Sigmoid colon (tissue), 7 donors: ENCODE results near the gene TMEM51. TPM values are rescaled to one million over a fixed set of nuclear protein-coding genes. Genes with fewer than 3 reads are reported as not detected.

Experiments used
- DNase-seq: peaks from one replicate; pipeline ENCODE4 v3.0.0-alpha.2; 2019
- H3K27ac ChIP-seq, 4 donors: fragments of 200-600 bp; sonication (generic); one replicate each; pipeline ENCODE4 v1.5.1; 2016 to 2019; ENCODE audit warnings: mild to moderate bottlenecking in 1 of 4
- H3K27me3 ChIP-seq, 3 donors: fragments of 200-600 bp; sonication (generic); one replicate each; pipeline ENCODE4 v1.5.1; 2019; ENCODE audit warnings: mild to moderate bottlenecking in 1 of 3
- H3K36me3 ChIP-seq, 4 donors: fragments of 200-600 bp; sonication (generic); one replicate each; pipeline ENCODE4 v1.5.1; 2016 to 2019
- H3K4me1 ChIP-seq, 4 donors: fragments of 200-600 bp; sonication (generic); one replicate each; pipeline ENCODE4 v1.5.1; 2017 to 2019
- H3K4me3 ChIP-seq, 4 donors: fragments of 200-600 bp; sonication (generic); one replicate each; pipeline ENCODE4 v1.5.1; 2017 to 2019; ENCODE audit warnings: mild to moderate bottlenecking in 2 of 4, moderate library complexity in 1 of 4
- H3K9me3 ChIP-seq, 4 donors: fragments of 200-600 bp in 3 of 4; sonication (generic) in 3 of 4; one replicate each; pipeline versions ENCODE4 v1.5.1 to v1.6.1; 2013 to 2019
- EP300 ChIP-seq, 4 donors: sonication (generic); formaldehyde crosslinking; IDR thresholded peaks; one replicate each; pipeline ENCODE4 v1.6.1; 2017; ENCODE audit warnings: antibody characterized with exemption in 4 of 4
- POLR2A ChIP-seq, 2 donors: fragments of 450-650 bp; IDR thresholded peaks; one replicate each; pipeline ENCODE4 v1.6.1; 2016; ENCODE audit warnings: antibody characterized with exemption in 2 of 2, mild to moderate bottlenecking in 2 of 2, moderate library complexity in 2 of 2
- POLR2AphosphoS5 ChIP-seq, 4 donors: sonication (generic); formaldehyde crosslinking; IDR thresholded peaks; one replicate each; pipeline ENCODE4 v1.6.1; 2017; ENCODE audit warnings: antibody characterized with exemption in 4 of 4
- WGBS, 2 donors: extraction: QIAGEN DNeasy Blood & Tissue Kit; methylation state at CpG; one replicate each; pipeline ENCODE4 v1.1.7; 2013; 5-methylcytosine and 5-hydroxymethylcytosine counted together
- intact Hi-C: fragments of 100-400 bp; cut with DNase I; formaldehyde crosslinking; loops from one replicate; pipeline ENCODE4 v1.15.1; 2023
- polyA plus RNA-seq, 3 donors: library from polyadenylated mRNA; stranded (reverse); fragments of 200-250 nt; gene quantifications; one replicate each; pipeline ENCODE4 v1.2.3, GENCODE V29; 2013
- total RNA-seq, 4 donors: library from RNA; depleted of rRNA; stranded (reverse); fragments of >200 nt; gene quantifications; one replicate each; pipeline ENCODE4 v1.1.0, GENCODE V29; 2016
- TF ChIP-seq, protein P1 (sequence below), 4 experiments: fragments of 450-650 bp in 3 of 4; fragments of 200-600 bp in 1 of 4; IDR thresholded peaks; one replicate each; pipeline ENCODE4 v1.5.1; 2016 to 2019; ENCODE audit warnings: antibody characterized with exemption in 4 of 4, mild to moderate bottlenecking in 3 of 4, moderate library complexity in 2 of 4
- donor health status: healthy with polysubstance abuse.
- donor health status: Bipolar disorder and iron deficiency.
- donor health status: healthy.

Gene TMEM51
- total and polyA plus RNA-seq, 7 donors, result 8.8 to 20.7 (median 15.3) TPM

DNA sequence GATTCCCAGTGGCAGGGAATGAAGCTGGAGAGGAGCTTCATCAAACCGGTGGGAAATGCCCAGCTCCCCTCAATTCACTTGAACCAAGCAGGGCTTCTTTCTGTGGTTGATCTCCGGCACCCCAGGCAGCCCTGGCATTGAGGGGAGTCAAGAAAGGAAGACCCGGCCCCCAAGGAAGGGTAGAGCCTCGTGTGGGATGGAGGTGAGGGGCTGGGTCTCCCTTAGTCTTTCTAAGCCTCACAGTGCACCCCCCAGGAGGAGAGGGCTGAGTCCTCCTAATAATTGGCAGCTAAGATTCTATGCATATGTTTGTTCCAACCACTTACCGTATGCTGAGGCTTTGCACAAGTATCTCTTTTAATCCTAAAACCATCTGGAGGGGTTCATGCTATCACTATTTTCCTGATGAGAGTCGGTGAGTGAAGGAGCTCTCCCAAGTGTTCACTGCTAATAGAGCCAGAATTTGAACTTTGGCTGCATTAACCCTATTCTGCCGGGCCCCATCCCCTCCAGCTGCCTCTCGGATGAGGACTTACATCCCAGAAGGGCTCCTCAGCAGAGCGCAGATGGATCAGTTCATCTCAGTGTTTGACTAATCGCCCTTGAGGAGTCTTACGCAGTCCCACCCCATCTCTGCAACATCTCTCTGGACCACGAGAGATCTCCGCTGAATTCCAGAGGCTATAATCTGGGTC lies 33.1 kb upstream of the TMEM51 start:
- 83 to 93% methylated on average over 13 of the region's 13 CpGs for WGBS, 2 donors
- H3K27me3 ChIP-seq, result no peaks in the 10 kb centered on the region
- no peak overlapping the region for H3K4me3 ChIP-seq
- TF ChIP-seq POLR2A (IDR thresholded peaks at IDR 0.05) (no peak), POLR2AphosphoS5 (IDR thresholded peaks at IDR 0.05) (no peak), EP300 (IDR thresholded peaks at IDR 0.05) (no peak)
- TF ChIP-seq, protein P1, sequence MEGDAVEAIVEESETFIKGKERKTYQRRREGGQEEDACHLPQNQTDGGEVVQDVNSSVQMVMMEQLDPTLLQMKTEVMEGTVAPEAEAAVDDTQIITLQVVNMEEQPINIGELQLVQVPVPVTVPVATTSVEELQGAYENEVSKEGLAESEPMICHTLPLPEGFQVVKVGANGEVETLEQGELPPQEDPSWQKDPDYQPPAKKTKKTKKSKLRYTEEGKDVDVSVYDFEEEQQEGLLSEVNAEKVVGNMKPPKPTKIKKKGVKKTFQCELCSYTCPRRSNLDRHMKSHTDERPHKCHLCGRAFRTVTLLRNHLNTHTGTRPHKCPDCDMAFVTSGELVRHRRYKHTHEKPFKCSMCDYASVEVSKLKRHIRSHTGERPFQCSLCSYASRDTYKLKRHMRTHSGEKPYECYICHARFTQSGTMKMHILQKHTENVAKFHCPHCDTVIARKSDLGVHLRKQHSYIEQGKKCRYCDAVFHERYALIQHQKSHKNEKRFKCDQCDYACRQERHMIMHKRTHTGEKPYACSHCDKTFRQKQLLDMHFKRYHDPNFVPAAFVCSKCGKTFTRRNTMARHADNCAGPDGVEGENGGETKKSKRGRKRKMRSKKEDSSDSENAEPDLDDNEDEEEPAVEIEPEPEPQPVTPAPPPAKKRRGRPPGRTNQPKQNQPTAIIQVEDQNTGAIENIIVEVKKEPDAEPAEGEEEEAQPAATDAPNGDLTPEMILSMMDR (IDR thresholded peaks at IDR 0.05), result no peak
- no peaks in the 10 kb centered on the region for H3K36me3 ChIP-seq
- intact Hi-C loops, result loop anchor here (10.0 kb wide), 1 partner anchor 314 kb away; the partner anchor contains the start of gene CTRC
- H3K9me3 ChIP-seq, result no peaks in the 10 kb centered on the region
- no peak overlapping the region for H3K27ac ChIP-seq
- H3K4me1 ChIP-seq, result no peaks in the 10 kb centered on the region
- DNase-seq, result no peak

DNA sequence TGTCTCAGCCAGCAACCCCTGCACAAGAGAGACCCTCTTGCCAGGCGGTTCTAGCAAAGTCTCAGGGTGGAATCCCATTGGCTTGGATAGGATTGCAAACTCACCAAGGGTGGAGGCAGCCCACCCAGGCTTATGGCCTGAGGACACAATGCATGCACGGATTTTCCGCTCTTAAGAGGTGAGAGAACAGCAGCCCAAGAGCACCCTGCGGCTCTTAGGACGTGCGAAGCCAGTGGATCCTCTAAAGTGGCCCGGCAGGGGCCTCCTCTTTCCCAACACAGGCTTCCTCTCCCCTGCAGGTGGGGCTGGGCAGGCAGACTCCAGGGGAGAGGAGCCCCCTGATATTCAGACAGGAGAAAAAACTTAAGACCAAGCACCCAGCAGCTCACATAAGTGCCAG lies 31.2 kb upstream of the TMEM51 start:
- TF ChIP-seq, protein P1 (IDR thresholded peaks at IDR 0.05), result no peak
- TF ChIP-seq POLR2AphosphoS5 (IDR thresholded peaks at IDR 0.05), result no peak
- no peak for TF ChIP-seq EP300 (IDR thresholded peaks at IDR 0.05)
- no peak overlapping the region for H3K4me3 ChIP-seq
- no peaks in the 10 kb centered on the region for H3K4me1 ChIP-seq
- H3K27me3 ChIP-seq, result no peaks in the 10 kb centered on the region
- no peaks in the 10 kb centered on the region for H3K36me3 ChIP-seq
- H3K27ac ChIP-seq, result no peak overlapping the region
- intact Hi-C loops, result loop anchor here (10.0 kb wide), 1 partner anchor 312 kb away; the partner anchor contains the start of gene CTRC
- no peak for DNase-seq
- H3K9me3 ChIP-seq, result no peaks in the 10 kb centered on the region
- 92 to 95% methylated on average over 7 of the region's 7 CpGs for WGBS, 2 donors

- H3K4me3 ChIP-seq, result no peak overlapping the region
- intact Hi-C loops, result loop anchor here (10.0 kb wide), 1 partner anchor 312 kb away; the partner anchor contains the start of gene CTRC
- H3K27me3 ChIP-seq, result no peaks in the 10 kb centered on the region
- TF ChIP-seq EP300 (IDR thresholded peaks at IDR 0.05) (no peak), POLR2A (IDR thresholded peaks at IDR 0.05) (no peak), POLR2AphosphoS5 (IDR thresholded peaks at IDR 0.05) (no peak)
- TF ChIP-seq, protein P1 (IDR thresholded peaks at IDR 0.05), result no peak
- no peaks in the 10 kb centered on the region for H3K4me1 ChIP-seq
- 53 to 66% methylated on average over 5 of the region's 5 CpGs for WGBS, 2 donors
- H3K9me3 ChIP-seq, result no peaks in the 10 kb centered on the region
- no peak for DNase-seq
- H3K36me3 ChIP-seq, result no peaks in the 10 kb centered on the region
- H3K27ac ChIP-seq, result no peak overlapping the region
Measured at GRCh38 chr1:15123270-15123669, 30.3 kb upstream of the TMEM51 start.

DNA sequence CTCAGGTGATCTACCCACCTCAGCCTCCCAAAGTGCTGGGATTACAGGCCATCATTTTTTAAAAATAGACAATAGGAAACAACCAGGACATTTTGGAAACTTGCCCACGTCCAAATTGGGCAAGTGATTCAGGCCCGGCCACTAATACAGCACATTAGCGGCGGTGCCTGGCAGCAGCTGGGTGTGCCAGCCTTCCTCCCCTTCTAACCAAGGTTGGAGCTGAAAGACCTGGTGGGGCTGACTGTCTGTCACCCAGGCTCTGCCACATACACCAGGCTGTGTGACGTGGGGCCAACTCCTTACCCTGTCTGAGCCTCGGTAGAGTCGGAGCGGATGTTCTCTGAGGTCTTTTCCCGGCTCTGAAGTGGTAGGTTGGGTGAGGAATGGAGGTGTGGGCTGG lies 29.6 kb upstream of the TMEM51 start:
- 90 to 94% methylated on average over 9 of the region's 9 CpGs for WGBS, 2 donors
- TF ChIP-seq POLR2A (IDR thresholded peaks at IDR 0.05) (no peak), EP300 (IDR thresholded peaks at IDR 0.05) (no peak), POLR2AphosphoS5 (IDR thresholded peaks at IDR 0.05) (no peak)
- TF ChIP-seq, protein P1 (IDR thresholded peaks at IDR 0.05), result no peak

More for the DNA sequence above, 29.6 kb upstream of the TMEM51 start:
- no peaks in the 10 kb centered on the region for H3K36me3 ChIP-seq
- no peak overlapping the region for H3K4me3 ChIP-seq
- H3K27ac ChIP-seq, result no peak overlapping the region
- H3K27me3 ChIP-seq, result no peaks in the 10 kb centered on the region
- no peaks in the 10 kb centered on the region for H3K9me3 ChIP-seq
- DNase-seq, result no peak
- H3K4me1 ChIP-seq, result no peaks in the 10 kb centered on the region
- intact Hi-C loops, result loop anchor here (10.0 kb wide), 1 partner anchor 311 kb away; the partner anchor contains the start of gene CTRC
